Measurements from ENCODE around the gene GNAI2. TPM values are rescaled to one million over a fixed set of nuclear protein-coding genes. Genes with fewer than 3 reads are reported as not detected.

Gene GNAI2
- total RNA-seq, 1 donor from 2014 or later = 372 TPM

GRCh38 chr3:50250514-50250913, 14.5 kb downstream of the GNAI2 start:
- TF ChIP-seq, protein P1, sequence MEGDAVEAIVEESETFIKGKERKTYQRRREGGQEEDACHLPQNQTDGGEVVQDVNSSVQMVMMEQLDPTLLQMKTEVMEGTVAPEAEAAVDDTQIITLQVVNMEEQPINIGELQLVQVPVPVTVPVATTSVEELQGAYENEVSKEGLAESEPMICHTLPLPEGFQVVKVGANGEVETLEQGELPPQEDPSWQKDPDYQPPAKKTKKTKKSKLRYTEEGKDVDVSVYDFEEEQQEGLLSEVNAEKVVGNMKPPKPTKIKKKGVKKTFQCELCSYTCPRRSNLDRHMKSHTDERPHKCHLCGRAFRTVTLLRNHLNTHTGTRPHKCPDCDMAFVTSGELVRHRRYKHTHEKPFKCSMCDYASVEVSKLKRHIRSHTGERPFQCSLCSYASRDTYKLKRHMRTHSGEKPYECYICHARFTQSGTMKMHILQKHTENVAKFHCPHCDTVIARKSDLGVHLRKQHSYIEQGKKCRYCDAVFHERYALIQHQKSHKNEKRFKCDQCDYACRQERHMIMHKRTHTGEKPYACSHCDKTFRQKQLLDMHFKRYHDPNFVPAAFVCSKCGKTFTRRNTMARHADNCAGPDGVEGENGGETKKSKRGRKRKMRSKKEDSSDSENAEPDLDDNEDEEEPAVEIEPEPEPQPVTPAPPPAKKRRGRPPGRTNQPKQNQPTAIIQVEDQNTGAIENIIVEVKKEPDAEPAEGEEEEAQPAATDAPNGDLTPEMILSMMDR (IDR thresholded peaks at IDR 0.05) = no peak
- DNase-seq (no peak), ATAC-seq (no peak)
- no peaks in the 10 kb centered on the region for H3K27me3 ChIP-seq (ENCODE audit: low read depth)
- H3K36me3 ChIP-seq = peaks cover 82% of the 10 kb centered on the region
- no peaks in the 10 kb centered on the region for H3K9me3 ChIP-seq
- peaks cover 92% of the 10 kb centered on the region for H3K4me1 ChIP-seq
- H3K4me3 ChIP-seq = no peak overlapping the region
- intact Hi-C loops (cut with DNase I) = no loop called here
- H3K27ac ChIP-seq = peak overlapping the region; percentile 96

DNA sequence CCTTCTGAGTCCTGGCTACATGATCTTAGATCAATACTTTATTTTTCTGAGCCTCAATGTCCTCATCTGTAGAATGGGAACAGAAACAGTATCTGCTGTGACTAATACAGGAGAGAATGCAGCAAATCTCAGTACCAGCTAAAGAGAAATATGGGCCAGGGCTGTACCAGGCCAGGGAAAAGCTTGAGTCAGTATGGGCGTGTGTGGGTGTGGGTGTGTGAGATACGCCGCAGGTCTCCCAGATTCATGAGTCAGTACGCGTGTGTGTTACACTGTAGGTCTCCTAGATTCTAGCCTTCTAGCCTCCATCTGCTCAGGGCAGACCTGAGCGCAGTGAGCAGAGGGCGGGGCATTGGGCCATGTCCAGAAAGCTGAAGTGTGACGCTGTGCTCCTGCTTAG, 15.2 kb downstream of the GNAI2 start:
- intact Hi-C loops (cut with DNase I) = no loop called here
- no peak overlapping the region for H3K4me3 ChIP-seq
- peaks cover 92% of the 10 kb centered on the region for H3K4me1 ChIP-seq
- no peaks in the 10 kb centered on the region for H3K9me3 ChIP-seq
- ATAC-seq (no peak), DNase-seq (no peak)
- TF ChIP-seq, protein P1 (IDR thresholded peaks at IDR 0.05) = no peak
- peak overlapping the region; percentile 96 for H3K27ac ChIP-seq
- H3K27me3 ChIP-seq (ENCODE audit: low read depth) = no peaks in the 10 kb centered on the region
- H3K36me3 ChIP-seq = peaks cover 85% of the 10 kb centered on the region

DNA sequence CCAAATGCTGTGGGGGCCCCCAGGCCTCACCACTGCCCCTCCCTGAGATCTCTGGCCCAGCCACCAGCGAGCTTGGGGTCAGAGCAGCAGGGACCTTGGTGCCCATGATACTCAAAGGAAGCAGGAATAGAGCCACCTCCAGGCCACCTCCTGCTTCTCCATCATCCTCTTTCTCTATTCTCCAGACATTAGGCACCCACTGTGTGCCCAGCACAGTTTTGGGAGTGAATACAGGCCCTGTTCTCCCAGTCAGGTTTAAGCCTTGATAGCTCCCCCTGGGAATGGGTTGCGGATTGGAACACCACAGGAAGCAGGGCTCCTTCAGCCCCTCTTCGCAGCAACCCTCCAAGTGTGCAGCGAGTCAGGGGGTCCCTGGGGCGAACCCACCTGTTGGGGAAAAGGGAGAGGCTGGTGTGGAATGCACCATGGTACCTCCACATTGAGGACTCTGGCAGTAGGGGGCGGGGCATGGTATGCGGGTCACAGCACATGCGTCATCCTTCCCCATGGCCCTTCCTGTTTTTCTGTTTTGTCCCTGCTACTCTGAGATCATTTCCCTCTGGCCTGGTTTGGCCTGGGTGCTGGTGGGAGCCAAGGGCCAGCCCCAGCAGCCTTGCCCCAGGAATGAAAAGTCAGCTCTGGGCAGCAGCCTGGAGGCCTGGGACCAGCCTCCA, 18.7 kb downstream of the GNAI2 start:
- Histone ChIP-seq H3K36me3 (peaks cover 96% of the 10 kb centered on the region), H3K4me3 (no peak overlapping the region), H3K27ac (peak overlapping the region; percentile 96), H3K27me3 (ENCODE audit: low read depth) (no peaks in the 10 kb centered on the region), H3K9me3 (no peaks in the 10 kb centered on the region), H3K4me1 (peaks cover 84% of the 10 kb centered on the region)
- DNase-seq = peak; percentile 86
- TF ChIP-seq, protein P1 (IDR thresholded peaks at IDR 0.05) = no peak
- ATAC-seq = peak; percentile 59 to 72
- intact Hi-C loops (cut with DNase I) = no loop called here

DNA sequence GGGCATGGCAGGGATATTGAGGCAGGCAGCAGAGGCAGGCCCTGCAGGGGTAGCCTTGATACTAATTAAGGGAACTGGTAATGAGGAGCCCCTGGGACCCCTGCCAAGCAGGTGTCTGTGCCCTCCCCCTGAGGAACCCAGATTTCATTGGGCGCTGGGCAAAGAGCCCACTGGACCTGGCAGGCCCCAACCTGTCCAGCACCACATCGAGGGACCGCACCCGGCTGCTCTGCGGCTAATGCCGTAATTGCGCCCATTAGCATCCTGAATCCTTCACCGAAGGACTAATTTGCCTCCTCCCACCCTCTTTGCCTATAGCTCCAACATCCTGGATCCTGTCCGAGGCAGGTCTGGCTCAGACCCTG, 19.2 kb downstream of the GNAI2 start:
- ATAC-seq (no peak), DNase-seq (no peak)
- no peaks in the 10 kb centered on the region for H3K27me3 ChIP-seq (ENCODE audit: low read depth)
- peaks cover 91% of the 10 kb centered on the region for H3K36me3 ChIP-seq
- TF ChIP-seq, protein P1 (IDR thresholded peaks at IDR 0.05) = no peak
- no peak overlapping the region for H3K4me3 ChIP-seq
- H3K9me3 ChIP-seq = no peaks in the 10 kb centered on the region
- peaks cover 82% of the 10 kb centered on the region for H3K4me1 ChIP-seq
- intact Hi-C loops (cut with DNase I) = no loop called here
- peak overlapping the region; percentile 96 for H3K27ac ChIP-seq

GRCh38 chr3:50256978-50257890, 21.2 kb downstream of the GNAI2 start:
- TF ChIP-seq, protein P1 (IDR thresholded peaks at IDR 0.05) = peak; percentile 50
- DNase-seq (no peak), ATAC-seq (no peak)
- no peaks in the 10 kb centered on the region for H3K9me3 ChIP-seq
- no peak overlapping the region for H3K4me3 ChIP-seq
- H3K27ac ChIP-seq = peak overlapping the region; percentile 96
- peaks cover 72% of the 10 kb centered on the region for H3K36me3 ChIP-seq
- no peaks in the 10 kb centered on the region for H3K27me3 ChIP-seq (ENCODE audit: low read depth)
- intact Hi-C loops (cut with DNase I) = no loop called here
- H3K4me1 ChIP-seq = peaks cover 78% of the 10 kb centered on the region

Data from lower lobe of right lung (tissue), 2 donors.